SK-N-SH (cell line): ENCODE measurements around the gene NSMCE1. TPM values are rescaled to one million over a fixed set of nuclear protein-coding genes. Genes with fewer than 3 reads are reported as not detected.

ENCODE experiments used
- CTCF ChIA-PET: fragments of 300-600, 350-600 bp; formaldehyde crosslinking; extraction: SDS; loops from one replicate; lab custom pipeline; 2021; lab: Yijun Ruan, JAX
- POLR2A ChIA-PET: fragments of 350-600 bp; sonication (Branson Sonifier 250); formaldehyde crosslinking; extraction: SDS; loops from one replicate; lab custom pipeline; 2020; ENCODE audit warnings: antibody characterized with exemption, inconsistent platforms; lab: Yijun Ruan, JAX
- DNase-seq: peaks from one replicate; pipeline ENCODE4 v3.0.0; 2012
- H2AFZ ChIP-seq: fragments of 200-600 bp; sonication (generic); 2 replicates; pipeline ENCODE4 v1.8.1; 2016; ENCODE audit warnings: antibody characterized with exemption, mild to moderate bottlenecking, low read depth
- H3F3A ChIP-seq: fragments of 200-600 bp; sonication (generic); replicated peaks from 2 replicates; pipeline ENCODE3; 2016; ENCODE audit warnings: antibody characterized with exemption, mild to moderate bottlenecking; ENCODE audit not compliant: insufficient read depth
- H3K27ac ChIP-seq, 2 experiments: fragments of 200-500 bp in 1 of 2; fragments of 200-600 bp in 1 of 2; sonication (Bioruptor generic) in 1 of 2; sonication (generic), shearing (Covaris generic) in 1 of 2; 2 replicates each; pipeline versions ENCODE4 v1.5.1 to v1.6.1; 2014 to 2016; ENCODE audit warnings: low read depth in 2 of 2, inconsistent platforms in 1 of 2, low read length in 1 of 2, mild to moderate bottlenecking in 1 of 2, mixed read lengths in 1 of 2
- H3K27me3 ChIP-seq: fragments of 200-600 bp; sonication (generic), shearing (Covaris generic); 2 replicates; pipeline ENCODE4 v1.6.1; 2016; ENCODE audit warnings: mixed run types; ENCODE audit not compliant: insufficient read depth
- H3K36me3 ChIP-seq, 2 experiments: fragments of 200-500 bp in 1 of 2; fragments of 200-600 bp in 1 of 2; sonication (Bioruptor generic) in 1 of 2; sonication (generic) in 1 of 2; replicated peaks in 1 of 2; 2 replicates each; pipeline versions ENCODE3 to v1.5.1; 2014 to 2016; ENCODE audit warnings: low read length in 1 of 2, mild to moderate bottlenecking in 1 of 2; ENCODE audit not compliant: insufficient read depth in 2 of 2, control insufficient read depth in 1 of 2
- H3K4me1 ChIP-seq, 2 experiments: fragments of 200-500 bp in 1 of 2; fragments of 200-600 bp in 1 of 2; sonication (Bioruptor generic) in 1 of 2; sonication (generic), shearing (Covaris generic) in 1 of 2; 2 replicates each; pipeline versions ENCODE4 v1.5.1 to v1.6.1; 2014 to 2016; ENCODE audit warnings: low read depth in 1 of 2, low read length in 1 of 2, mixed run types in 1 of 2; ENCODE audit not compliant: insufficient read depth in 2 of 2, control insufficient read depth in 1 of 2
- H3K4me2 ChIP-seq: fragments of 200-600 bp; sonication (generic), shearing (Covaris generic); 2 replicates; pipeline ENCODE4 v1.6.1; 2017; ENCODE audit warnings: mixed run types
- H3K4me3 ChIP-seq, 2 experiments: fragments of 200-500 bp in 1 of 2; fragments of 200-600 bp in 1 of 2; sonication (Bioruptor generic) in 1 of 2; sonication (generic), shearing (Covaris generic) in 1 of 2; 2 replicates each; pipeline versions ENCODE4 v1.5.1 to v1.8.1; 2014 to 2016; ENCODE audit warnings: low read depth in 2 of 2, inconsistent platforms in 1 of 2, low read length in 1 of 2, mild to moderate bottlenecking in 1 of 2, mixed read lengths in 1 of 2, moderate library complexity in 1 of 2
- H3K79me2 ChIP-seq: fragments of 200-600 bp; sonication (generic); 2 replicates; pipeline ENCODE4 v1.8.1; 2017; ENCODE audit warnings: mild to moderate bottlenecking; ENCODE audit not compliant: insufficient read depth
- H3K9ac ChIP-seq: fragments of 200-600 bp; sonication (generic); 2 replicates; pipeline ENCODE4 v1.6.1; 2017; ENCODE audit warnings: mixed run types
- H3K9me2 ChIP-seq: fragments of 200-600 bp; sonication (generic); 2 replicates; pipeline ENCODE4 v1.6.1; 2017; ENCODE audit warnings: mixed run types
- H3K9me3 ChIP-seq: fragments of 200-600 bp; sonication (generic); 2 replicates; pipeline ENCODE4 v1.6.1; 2017; ENCODE audit warnings: mixed run types, mild to moderate bottlenecking, moderate library complexity
- H4K20me1 ChIP-seq: fragments of 200-600 bp; sonication (generic); 2 replicates; pipeline ENCODE4 v1.6.1; 2017; ENCODE audit warnings: mild to moderate bottlenecking, mixed run types; ENCODE audit not compliant: insufficient read depth
- CTCF ChIP-seq: fragments of 200-600 bp; sonication (generic); IDR thresholded peaks from 2 replicates; pipeline ENCODE4 v1.6.1; 2017; ENCODE audit warnings: antibody characterized with exemption, mild to moderate bottlenecking, moderate library complexity
- EZH2phosphoT487 ChIP-seq: fragments of 200-600 bp; sonication (generic); IDR thresholded peaks from 2 replicates; pipeline ENCODE4 v1.6.1; 2017; ENCODE audit warnings: low read depth, mixed run types, mild to moderate bottlenecking, antibody characterized with exemption, moderate library complexity, borderline replicate concordance
- FOSL2 ChIP-seq: IDR thresholded peaks from 2 replicates; pipeline ENCODE4 v1.4.0; 2012; ENCODE audit warnings: low read depth, mild to moderate bottlenecking, moderate library complexity, borderline replicate concordance
- FOXJ3 ChIP-seq: sonication (generic); formaldehyde crosslinking; IDR thresholded peaks from 2 replicates; pipeline ENCODE4 v1.5.1; 2020; ENCODE audit warnings: mild to moderate bottlenecking, missing genetic modification reagents
- IRF3 ChIP-seq: fragments of 150-350 bp; IDR thresholded peaks from 2 replicates; pipeline ENCODE4 v1.6.1; 2016; ENCODE audit warnings: mild to moderate bottlenecking, low read depth, low read length
- MXI1 ChIP-seq: IDR thresholded peaks from 2 replicates; pipeline ENCODE4 v1.6.1; 2012; ENCODE audit warnings: mild to moderate bottlenecking, low read depth, low read length, improper control_type of control experiment
- NFIC ChIP-seq: IDR thresholded peaks from 2 replicates; pipeline ENCODE4 v1.4.0; 2012; ENCODE audit warnings: borderline replicate concordance
- RAD21 ChIP-seq: IDR thresholded peaks from 2 replicates; pipeline ENCODE4 v1.6.1; 2012; ENCODE audit warnings: mild to moderate bottlenecking, low read length
- SMC3 ChIP-seq: IDR thresholded peaks from 2 replicates; pipeline ENCODE4 v1.6.1; 2012; ENCODE audit warnings: low read depth, low read length, improper control_type of control experiment
- TEAD4 ChIP-seq: IDR thresholded peaks from 2 replicates; pipeline ENCODE4 v1.4.0; 2012; ENCODE audit warnings: mild to moderate bottlenecking, borderline replicate concordance; ENCODE audit not compliant: insufficient read depth
- USF1 ChIP-seq: IDR thresholded peaks from 2 replicates; pipeline ENCODE4 v1.4.0; 2012; ENCODE audit warnings: low read depth, borderline replicate concordance
- USF2 ChIP-seq: fragments of 150-350 bp; IDR thresholded peaks from 2 replicates; pipeline ENCODE4 v1.6.1; 2017; ENCODE audit warnings: antibody characterized with exemption, low read length, low read depth, borderline replicate concordance
- WGBS: methylation state at CpG from one replicate; pipeline ENCODE4 v1.1.6; 2017; ENCODE audit warnings: low lambda C conversion rate; 5-methylcytosine and 5-hydroxymethylcytosine counted together
- polyA plus RNA-seq, 3 experiments: library from polyadenylated mRNA; depleted of rRNA; stranded (reverse); fragments of >200 nt; gene quantifications; 2 replicates each; pipeline ENCODE4 v1.2.3, GENCODE V29; 2012

Gene NSMCE1
- polyA plus RNA-seq, 1 of the 3 experiments (the other 2 are of a cell fraction): 39.8 TPM

GRCh38 chr16:27314986-27315332 lies 46.4 kb upstream of the NSMCE1 start (continued):
- TF ChIP-seq EZH2phosphoT487 (no peak), RAD21 (no peak), USF1 (no peak), SMC3 (no peak), CTCF (no peak), MXI1 (no peak)
- TF ChIP-seq, all 33 proteins: peak for 0

- CTCF ChIA-PET: no interaction called here
- peaks cover 53% of the 10 kb centered on the region for H3K79me2 ChIP-seq
- TF ChIP-seq USF2 (no peak), EZH2phosphoT487 (no peak), USF1 (no peak), IRF3 (no peak), FOSL2 (no peak), TEAD4 (no peak), NFIC (peak; percentile 33; the same call in 1 of the 2 replicates), FOXJ3 (CRISPR knock-in tag) (no peak)
- H3K4me1 ChIP-seq: peaks cover 0 to 10% of the 10 kb centered on the region in 2 experiments; a peak in 3 of 4 replicates
- no peaks in the 10 kb centered on the region for H3K27me3 ChIP-seq
- H3F3A ChIP-seq: peaks cover 6% of the 10 kb centered on the region
- H3K36me3 ChIP-seq: no peaks in the 10 kb centered on the region
- peak overlapping the region; percentile 61 to 88 for H3K4me3 ChIP-seq
- H3K27ac ChIP-seq: peak overlapping the region in 1 of 2 experiments; percentile 74; a peak in 2 of 4 replicates
- peaks cover 13% of the 10 kb centered on the region; the same call in 1 of the 2 replicates for H4K20me1 ChIP-seq
- WGBS: 2% methylated on average over 19 of the region's 39 CpGs
- peak overlapping the region; percentile 89; the same call in 1 of the 2 replicates for H2AFZ ChIP-seq
- H3K9me2 ChIP-seq: no peaks in the 10 kb centered on the region
- no peaks in the 10 kb centered on the region for H3K9me3 ChIP-seq
- H3K4me2 ChIP-seq: peak overlapping the region; percentile 97
- peak; percentile 39 for DNase-seq
- POLR2A ChIA-PET: no interaction called here
- peak overlapping the region; percentile 96 for H3K9ac ChIP-seq
Measured at GRCh38 chr16:27314161-27314723, 45.7 kb upstream of the NSMCE1 start.
